Caco-2 (cell line): ENCODE results near the gene MCTP2. TPM values are rescaled to one million over a fixed set of nuclear protein-coding genes. Genes with fewer than 3 reads are reported as not detected.

Experiments used
- BruUV-seq: library from RNA; stranded (reverse); fragments of 400-500 nt; replicated peaks from 2 replicates; lab custom pipeline; 2021; lab: Mats Ljungman, UMichigan
- CTCF ChIA-PET: fragments of 300-600 bp; sonication (Branson Sonifier 250); formaldehyde crosslinking; loops from one replicate; lab custom pipeline; 2022; ENCODE audit warnings: antibody characterized with exemption; lab: Charles Lee
- POLR2A ChIA-PET: fragments of 300-600 bp; sonication (Branson Sonifier 250); formaldehyde crosslinking; loops from one replicate; lab custom pipeline; 2022; ENCODE audit warnings: antibody characterized with exemption; lab: Charles Lee
- DNase-seq, 2 experiments: peaks; one replicate each; pipeline versions ENCODE4 v3.0.0 to v3.0.0-alpha.2; 2020 to 2022
- H3K27me3 ChIP-seq: replicated peaks from 2 replicates; pipeline ENCODE4 v1.6.0; 2011; ENCODE audit warnings: low read length; ENCODE audit not compliant: control insufficient read depth, insufficient read depth
- H3K36me3 ChIP-seq: 2 replicates; pipeline ENCODE4 v1.5.1; 2011; ENCODE audit warnings: low read length; ENCODE audit not compliant: control insufficient read depth, insufficient read depth
- H3K4me1 ChIP-seq: fragments of 250-450 bp; sonication (Bioruptor Pico); 2 replicates; pipeline ENCODE4 v1.5.1; 2020; ENCODE audit warnings: mild to moderate bottlenecking
- H3K4me3 ChIP-seq: 2 replicates; pipeline ENCODE4 v1.5.1; 2011; ENCODE audit warnings: low read depth, mild to moderate bottlenecking, control low read depth, low read length
- H3K9me3 ChIP-seq: fragments of 250-450 bp; sonication (Bioruptor Pico); 2 replicates; pipeline ENCODE4 v1.5.1; 2020; ENCODE audit warnings: mild to moderate bottlenecking, moderate library complexity
- H3K27ac Mint-ChIP-seq: one replicate; pipeline ENCODE4 v1.8.0; 2022; ENCODE audit warnings: mixed read lengths; ENCODE audit not compliant: unreplicated experiment
- H3K27me3 Mint-ChIP-seq: one replicate; pipeline ENCODE4 v1.8.0; 2022; ENCODE audit warnings: mixed read lengths; ENCODE audit not compliant: insufficient read depth, unreplicated experiment
- H3K36me3 Mint-ChIP-seq: one replicate; pipeline ENCODE4 v1.8.0; 2022; ENCODE audit warnings: mild to moderate bottlenecking, mixed read lengths; ENCODE audit not compliant: insufficient read depth, unreplicated experiment
- H3K4me1 Mint-ChIP-seq: one replicate; pipeline ENCODE4 v1.8.0; 2022; ENCODE audit warnings: low read depth, mixed read lengths; ENCODE audit not compliant: unreplicated experiment
- H3K4me3 Mint-ChIP-seq: one replicate; pipeline ENCODE4 v1.8.0; 2022; ENCODE audit warnings: mild to moderate bottlenecking, moderate library complexity, mixed read lengths; ENCODE audit not compliant: unreplicated experiment
- H3K9me3 Mint-ChIP-seq: one replicate; pipeline ENCODE4 v1.8.0; 2022; ENCODE audit warnings: mixed read lengths; ENCODE audit not compliant: unreplicated experiment
- CTCF ChIP-seq, 2 experiments: fragments of 200-600 bp in 1 of 2; IDR thresholded peaks; 1 replicate in 1 of 2; 2 replicates in 1 of 2; pipeline versions ENCODE4 v1.5.1 to v1.8.0; 2011 to 2022; ENCODE audit warnings: antibody characterized with exemption in 1 of 2, control low read depth in 1 of 2, inconsistent platforms in 1 of 2, low read depth in 1 of 2, low read length in 1 of 2, mild to moderate bottlenecking in 1 of 2, moderate library complexity in 1 of 2; ENCODE audit not compliant: insufficient read depth in 1 of 2, severe bottlenecking in 1 of 2, unreplicated experiment in 1 of 2
- intact Hi-C: fragments of 100-400 bp; cut with micrococcal nuclease; formaldehyde crosslinking; loops from one replicate; pipeline ENCODE4 v1.10.0; 2022; ENCODE audit not compliant: unreplicated experiment
- total RNA-seq: library from RNA; stranded (reverse); gene quantifications from 2 replicates; pipeline ENCODE4 v1.2.3, GENCODE V29; 2022

Gene MCTP2
- total RNA-seq, 1 experiment from 2014 or later: 9.9 TPM

GRCh38 chr15:94336817-94337467 lies 105.6 kb downstream of the MCTP2 start:
- DNase-seq: peak; percentile 5 to 36
- no peaks in the 10 kb centered on the region for H3K27me3 Mint-ChIP-seq
- no peaks in the 10 kb centered on the region for H3K9me3 ChIP-seq
- H3K9me3 Mint-ChIP-seq: no peaks in the 10 kb centered on the region
- no peaks in the 10 kb centered on the region for H3K36me3 Mint-ChIP-seq
- H3K4me1 Mint-ChIP-seq: no peaks in the 10 kb centered on the region
- intact Hi-C loops: no loop called here
- no peaks in the 10 kb centered on the region for H3K27me3 ChIP-seq
- H3K36me3 ChIP-seq: no peaks in the 10 kb centered on the region
- no peak for TF ChIP-seq CTCF (IDR thresholded peaks at IDR 0.05; ENCODE audit: insufficient read depth in 1 of 2, low read depth in 1 of 2, low read length in 1 of 2, severe bottlenecking in 1 of 2, unreplicated experiment in 1 of 2)
- peaks cover 8% of the 10 kb centered on the region for H3K4me1 ChIP-seq
- ChIA-PET POLR2A (no interaction called here), CTCF (no interaction called here)
- H3K4me3 Mint-ChIP-seq: no peak overlapping the region
- H3K4me3 ChIP-seq: no peak overlapping the region
- no TSS peak for BruUV-seq
- no peak overlapping the region for H3K27ac Mint-ChIP-seq

- intact Hi-C loops: no loop called here
- BruUV-seq: no TSS peak
- CTCF ChIA-PET: no interaction called here
Observed at GRCh38 chr15:94338243-94338846, 107.0 kb downstream of the MCTP2 start.

GRCh38 chr15:94346282-94346681 lies 114.9 kb downstream of the MCTP2 start:
- H3K27me3 Mint-ChIP-seq: no peaks in the 10 kb centered on the region
- Histone ChIP-seq H3K4me1 (no peaks in the 10 kb centered on the region), H3K4me3 (no peak overlapping the region), H3K36me3 (no peaks in the 10 kb centered on the region), H3K9me3 (no peaks in the 10 kb centered on the region), H3K27me3 (no peaks in the 10 kb centered on the region)
- BruUV-seq: no TSS peak
- ChIA-PET CTCF (interaction anchor here (1.0 kb wide), 1 partner anchor 22 kb away, joined by 3 read pairs; no protein-coding TSS in a partner anchor), POLR2A (no interaction called here)
- H3K27ac Mint-ChIP-seq: no peak overlapping the region
- no peak for DNase-seq
- intact Hi-C loops: no loop called here
- TF ChIP-seq CTCF (IDR thresholded peaks at IDR 0.05; ENCODE audit: insufficient read depth in 1 of 2, low read depth in 1 of 2, low read length in 1 of 2, severe bottlenecking in 1 of 2, unreplicated experiment in 1 of 2): no peak
- H3K4me1 Mint-ChIP-seq: no peaks in the 10 kb centered on the region
- H3K9me3 Mint-ChIP-seq: peaks cover 10% of the 10 kb centered on the region
- H3K4me3 Mint-ChIP-seq: no peak overlapping the region
- no peaks in the 10 kb centered on the region for H3K36me3 Mint-ChIP-seq

More at GRCh38 chr15:94338243-94338846, 107.0 kb downstream of the MCTP2 start:
- Mint-ChIP-seq H3K27me3 (no peaks in the 10 kb centered on the region), H3K4me3 (no peak overlapping the region), H3K4me1 (no peaks in the 10 kb centered on the region), H3K27ac (no peak overlapping the region), H3K36me3 (no peaks in the 10 kb centered on the region), H3K9me3 (no peaks in the 10 kb centered on the region)
- TF ChIP-seq CTCF (IDR thresholded peaks at IDR 0.05; ENCODE audit: insufficient read depth in 1 of 2, low read depth in 1 of 2, low read length in 1 of 2, severe bottlenecking in 1 of 2, unreplicated experiment in 1 of 2): no peak
- H3K36me3 ChIP-seq: no peaks in the 10 kb centered on the region
- H3K4me1 ChIP-seq: no peaks in the 10 kb centered on the region
- no peaks in the 10 kb centered on the region for H3K9me3 ChIP-seq
- POLR2A ChIA-PET: no interaction called here
- H3K27me3 ChIP-seq: no peaks in the 10 kb centered on the region
- H3K4me3 ChIP-seq: no peak overlapping the region
- no peak for DNase-seq
